K562 (cell line): ENCODE data around the gene ZFYVE1. TPM values are rescaled to one million over a fixed set of nuclear protein-coding genes. Genes with fewer than 3 reads are reported as not detected.

ENCODE experiments used
- ATAC-seq: fragments of 200-7000 bp; cut with Tn5 transposase; 3 replicates; pipeline ENCODE4 v1.9.1; 2020; ENCODE audit warnings: moderate library complexity
- BruUV-seq: library from RNA; stranded (reverse); fragments of 400-500 nt; replicated peaks from 2 replicates; lab custom pipeline; 2021; lab: Mats Ljungman, UMichigan
- CTCF ChIA-PET: fragments of 300-600 bp; formaldehyde crosslinking; extraction: SDS; loops from one replicate; lab custom pipeline; 2021; ENCODE audit warnings: low intra/inter-chr PET ratio; lab: Yijun Ruan, JAX
- POLR2A ChIA-PET: fragments of 300-600, 350-650 bp; sonication (Branson Sonifier 250); formaldehyde crosslinking; extraction: SDS; loops from one replicate; lab custom pipeline; 2021; ENCODE audit warnings: antibody characterized with exemption, inconsistent platforms; lab: Yijun Ruan, JAX
- DNase-seq, 4 experiments: peaks; one replicate each; pipeline versions ENCODE4 v3.0.0 to v3.0.0-alpha.2; 2011 to 2018; ENCODE audit warnings: low spot score in 3 of 4, mixed read lengths in 3 of 4; ENCODE audit errors: extremely low read depth in 1 of 4
- FAIRE-seq: peaks from 2 replicates; lab custom pipeline; 2011; peaks lifted over from hg19 to GRCh38; lab: Jason Lieb, UNC
- H2AFZ ChIP-seq: 2 replicates; pipeline ENCODE4 v1.6.0; 2011; ENCODE audit warnings: low read depth, low read length, control low read depth, inconsistent platforms
- H3K27ac ChIP-seq: fragments of 200-600 bp; 3 replicates; pipeline ENCODE4 v1.8.0; 2011; ENCODE audit warnings: low read depth, mild to moderate bottlenecking, control low read depth, inconsistent platforms, low read length, moderate library complexity, mixed read lengths; ENCODE audit errors: extremely low read depth
- H3K27me3 ChIP-seq, 2 experiments: fragments of 300-600 bp in 1 of 2; 2 replicates in 1 of 2; 3 replicates in 1 of 2; pipeline versions ENCODE4 v1.6.0 to v1.8.0; 2011; ENCODE audit warnings: inconsistent platforms in 2 of 2, low read length in 2 of 2, mild to moderate bottlenecking in 1 of 2, mixed read lengths in 1 of 2, moderate library complexity in 1 of 2; ENCODE audit not compliant: control insufficient read depth in 2 of 2, insufficient read depth in 2 of 2
- H3K36me3 ChIP-seq: fragments of 300-600 bp; 3 replicates; pipeline ENCODE4 v1.8.0; 2011; ENCODE audit warnings: mild to moderate bottlenecking, low read length, inconsistent platforms; ENCODE audit not compliant: control insufficient read depth, insufficient read depth
- H3K4me1 ChIP-seq, 2 experiments: fragments of 200-600 bp in 1 of 2; replicated peaks in 1 of 2; 2 replicates in 1 of 2; 3 replicates in 1 of 2; pipeline versions ENCODE4 v1.5.1 to v1.8.0; 2011; ENCODE audit warnings: inconsistent platforms in 2 of 2, low read length in 2 of 2, mild to moderate bottlenecking in 1 of 2, mixed read lengths in 1 of 2, moderate library complexity in 1 of 2; ENCODE audit not compliant: control insufficient read depth in 2 of 2, insufficient read depth in 2 of 2
- H3K4me2 ChIP-seq: 2 replicates; pipeline ENCODE4 v1.6.1; 2011; ENCODE audit warnings: low read length, control low read depth, inconsistent platforms, mixed read lengths; ENCODE audit not compliant: insufficient read depth
- H3K4me3 ChIP-seq: fragments of 200-600 bp; sonication (generic), shearing (Covaris generic); 2 replicates; pipeline ENCODE4 v1.5.1; 2016; ENCODE audit warnings: control low read depth, inconsistent platforms
- H3K79me2 ChIP-seq: fragments of 200-600 bp; 3 replicates; pipeline ENCODE4 v1.8.0; 2011; ENCODE audit warnings: low read length, inconsistent platforms; ENCODE audit not compliant: control insufficient read depth, insufficient read depth
- H3K9ac ChIP-seq, 2 experiments: 2 replicates each; pipeline versions ENCODE4 v1.6.0 to v1.6.1; 2011; ENCODE audit warnings: low read depth in 2 of 2, low read length in 2 of 2, control low read depth in 1 of 2, inconsistent platforms in 1 of 2, mild to moderate bottlenecking in 1 of 2, mixed read lengths in 1 of 2; ENCODE audit not compliant: insufficient read depth in 1 of 2
- H3K9me1 ChIP-seq: one replicate; pipeline ENCODE4 v1.6.0; 2011; ENCODE audit warnings: inconsistent platforms, mild to moderate bottlenecking, low read length, moderate library complexity; ENCODE audit not compliant: control insufficient read depth, insufficient read depth
- H3K9me3 ChIP-seq: replicated peaks from 2 replicates; pipeline ENCODE4 v1.5.1; 2011; ENCODE audit warnings: low read depth, low read length, inconsistent platforms; ENCODE audit not compliant: control insufficient read depth, insufficient read depth
- H4K20me1 ChIP-seq: replicated peaks from 2 replicates; pipeline ENCODE4 v1.6.1; 2011; ENCODE audit warnings: low read length, inconsistent platforms, mixed read lengths; ENCODE audit not compliant: control insufficient read depth, insufficient read depth
- ATF7 ChIP-seq: fragments of 450-650 bp; IDR thresholded peaks from 2 replicates; pipeline ENCODE4 v1.7.1; 2014; ENCODE audit warnings: mild to moderate bottlenecking, moderate library complexity
- BCOR ChIP-seq: fragments of 450-650 bp; IDR thresholded peaks from 2 replicates; pipeline ENCODE4 v1.6.1; 2016
- CBX2 ChIP-seq: fragments of 200-600 bp; sonication (generic); IDR thresholded peaks from one replicate; pipeline ENCODE4 v1.6.1; 2012; ENCODE audit warnings: mild to moderate bottlenecking, low read length, inconsistent platforms; ENCODE audit not compliant: insufficient read depth, poor library complexity, severe bottlenecking
- CREM ChIP-seq: IDR thresholded peaks from 2 replicates; pipeline ENCODE4 v1.6.1; 2014; ENCODE audit warnings: antibody characterized with exemption, low read depth
- E2F6 ChIP-seq, 2 experiments: IDR thresholded peaks; 2 replicates each; pipeline ENCODE4 v1.6.1; 2011; ENCODE audit warnings: borderline replicate concordance in 1 of 2, control low read depth in 1 of 2, low read depth in 1 of 2, low read length in 1 of 2, mild to moderate bottlenecking in 1 of 2, mixed read lengths in 1 of 2, moderate library complexity in 1 of 2; ENCODE audit not compliant: insufficient read depth in 1 of 2, insufficient read length in 1 of 2, poor library complexity in 1 of 2, severe bottlenecking in 1 of 2; ENCODE audit errors: extremely low read depth in 1 of 2
- FOXJ2 ChIP-seq: fragments of 200-800 bp; sonication (Bioruptor generic); IDR thresholded peaks from 2 replicates; pipeline ENCODE4 v1.6.1; 2016; ENCODE audit warnings: missing genetic modification characterization, missing compliant biosample characterization
- FOXJ3 ChIP-seq: sonication (generic); formaldehyde crosslinking; IDR thresholded peaks from 2 replicates; pipeline ENCODE4 v1.4.0; 2020; ENCODE audit warnings: mild to moderate bottlenecking, missing genetic modification reagents
- HOXB6 ChIP-seq: fragments of 250-450 bp; sonication (Bioruptor Pico); IDR thresholded peaks from 2 replicates; pipeline ENCODE4 v1.5.1; 2022; ENCODE audit warnings: mild to moderate bottlenecking, borderline replicate concordance
- MEF2A ChIP-seq: IDR thresholded peaks from 2 replicates; pipeline ENCODE4 v1.6.1; 2011; ENCODE audit warnings: low read depth, mild to moderate bottlenecking, low read length, moderate library complexity; ENCODE audit not compliant: control insufficient read depth
- MTF1 ChIP-seq: fragments of 250-450 bp; sonication (Bioruptor Pico); IDR thresholded peaks from 2 replicates; pipeline ENCODE4 v1.9.0; 2021; ENCODE audit warnings: moderate library complexity, mild to moderate bottlenecking, inconsistent platforms, borderline replicate concordance
- RAD51 ChIP-seq: fragments of 450-650 bp; IDR thresholded peaks from 2 replicates; pipeline ENCODE4 v1.7.1; 2016; ENCODE audit warnings: low read depth, mild to moderate bottlenecking, borderline replicate concordance
- SFPQ ChIP-seq: fragments of 200-400 bp; formaldehyde crosslinking; IDR thresholded peaks from 2 replicates; pipeline ENCODE4 v1.6.1; 2017; ENCODE audit warnings: mild to moderate bottlenecking, low read depth, low read length, moderate library complexity
- TAL1 ChIP-seq: fragments of 450-650 bp; IDR thresholded peaks from 2 replicates; pipeline ENCODE4 v1.6.1; 2016; ENCODE audit warnings: mild to moderate bottlenecking
- WGBS: fragments of 100-300 bp; shearing (Covaris generic); methylation state at CpG from one replicate; pipeline ENCODE4 v1.1.6; 2016; ENCODE audit warnings: low coverage, mixed read lengths; ENCODE audit not compliant: insufficient coverage; ENCODE audit errors: missing lambda C conversion rate; 5-methylcytosine and 5-hydroxymethylcytosine counted together
- in situ Hi-C: fragments of 300-500 bp; cut with MboI; formaldehyde crosslinking; loops from 4 replicates; pipeline ENCODE4 v1.15.0; 2018; ENCODE audit warnings: inconsistent platforms, mixed read lengths
- intact Hi-C: fragments of 100-400 bp; cut with micrococcal nuclease; formaldehyde crosslinking; loops from 2 replicates; pipeline ENCODE4 v1.14.2; 2022
- polyA plus RNA-seq, 8 experiments: library from polyadenylated mRNA; depleted of rRNA in 4 of 8; stranded (reverse) in 5 of 8; unstranded in 3 of 8; fragments of >200 nt; fragmentation: Nextera tagmentation in 2 of 8; fragmentation: Illumina TruSeq in 1 of 8; extraction: Ambion mirVana in 2 of 8; extraction: Trizol in 1 of 8; gene quantifications; 2 replicates each; pipeline versions ENCODE4 v1.2.1 to v1.2.3, GENCODE V29; 2011 to 2014; ENCODE audit warnings: inconsistent platforms in 1 of 8, missing spikeins in 1 of 8
- total RNA-seq, 7 experiments: library from RNA; depleted of rRNA in 6 of 7; stranded (reverse); fragments of >200 nt in 6 of 7; fragmentation: Illumina TruSeq in 2 of 7; extraction: Trizol in 2 of 7; gene quantifications; 2 replicates each; pipeline versions ENCODE4 v1.2.1 to v1.2.3, GENCODE V29; 2011 to 2021; ENCODE audit warnings: low replicate concordance in 1 of 7
- TF ChIP-seq, protein P1 (sequence below): fragments of 450-650 bp; formaldehyde crosslinking; IDR thresholded peaks from 2 replicates; pipeline ENCODE4 v1.4.0; 2022; ENCODE audit warnings: missing genetic modification characterization
- TF ChIP-seq, protein P2 (sequence below): fragments of 250-450 bp; sonication (Bioruptor Pico); IDR thresholded peaks from 2 replicates; pipeline ENCODE4 v1.5.0; 2020; ENCODE audit warnings: mild to moderate bottlenecking, borderline replicate concordance

Gene ZFYVE1
- total and polyA plus RNA-seq, 9 of the 15 experiments (the other 6 are each of a cell fraction or from before 2014, with no cell fraction given) = 0.62 to 5.5 (median 3.4) TPM

GRCh38 chr14:72946491-72946890 is 80.4 kb downstream of the ZFYVE1 start:
- no peaks in the 10 kb centered on the region; a peak in 2 of 5 replicates for H3K4me1 ChIP-seq
- no peak overlapping the region for H3K9ac ChIP-seq
- intact Hi-C loops = no loop called here
- no TSS peak for BruUV-seq
- H3K27me3 ChIP-seq = no peaks in the 10 kb centered on the region
- FAIRE-seq = no peak
- no peak for DNase-seq
- H3K9me1 ChIP-seq = no peaks in the 10 kb centered on the region
- ChIA-PET POLR2A (interaction anchor here (1.0 kb wide), 1 partner anchor 112 kb away, joined by 3 read pairs; the partner anchor contains the start of gene RBM25), CTCF (no interaction called here)
- 84% methylated on average over 6 of the region's 8 CpGs for WGBS
- in situ Hi-C loops = loop anchor here (5.0 kb wide), 1 partner anchor 434 kb away; no protein-coding TSS in a partner anchor
- no peaks in the 10 kb centered on the region for H3K79me2 ChIP-seq
- no peak overlapping the region for H3K4me2 ChIP-seq
- H4K20me1 ChIP-seq = no peaks in the 10 kb centered on the region
- peaks cover 77% of the 10 kb centered on the region for H3K36me3 ChIP-seq
- no peaks in the 10 kb centered on the region for H3K9me3 ChIP-seq
- H3K4me3 ChIP-seq = no peak overlapping the region
- no peak overlapping the region for H3K27ac ChIP-seq
- no peak overlapping the region for H2AFZ ChIP-seq
- ATAC-seq = no peak
- TF ChIP-seq BCOR = no peak
- TF ChIP-seq FOXJ2 (tag) = no peak
- no peak for TF ChIP-seq E2F6 (IDR thresholded peaks at IDR 0.05; ENCODE audit: borderline replicate concordance in 1 of 2, extremely low read depth in 1 of 2, insufficient read depth in 1 of 2, insufficient read length in 1 of 2, low read depth in 1 of 2, low read length in 1 of 2, poor library complexity in 1 of 2, severe bottlenecking in 1 of 2)
- TF ChIP-seq SFPQ = no peak
- TF ChIP-seq, protein P1, sequence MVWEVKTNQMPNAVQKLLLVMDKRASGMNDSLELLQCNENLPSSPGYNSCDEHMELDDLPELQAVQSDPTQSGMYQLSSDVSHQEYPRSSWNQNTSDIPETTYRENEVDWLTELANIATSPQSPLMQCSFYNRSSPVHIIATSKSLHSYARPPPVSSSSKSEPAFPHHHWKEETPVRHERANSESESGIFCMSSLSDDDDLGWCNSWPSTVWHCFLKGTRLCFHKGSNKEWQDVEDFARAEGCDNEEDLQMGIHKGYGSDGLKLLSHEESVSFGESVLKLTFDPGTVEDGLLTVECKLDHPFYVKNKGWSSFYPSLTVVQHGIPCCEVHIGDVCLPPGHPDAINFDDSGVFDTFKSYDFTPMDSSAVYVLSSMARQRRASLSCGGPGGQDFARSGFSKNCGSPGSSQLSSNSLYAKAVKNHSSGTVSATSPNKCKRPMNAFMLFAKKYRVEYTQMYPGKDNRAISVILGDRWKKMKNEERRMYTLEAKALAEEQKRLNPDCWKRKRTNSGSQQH (CRISPR knock-in tag) = no peak
- TF ChIP-seq RAD51 = no peak
- no peak for TF ChIP-seq CREM
- TF ChIP-seq FOXJ3 = no peak
- TF ChIP-seq, protein P2, sequence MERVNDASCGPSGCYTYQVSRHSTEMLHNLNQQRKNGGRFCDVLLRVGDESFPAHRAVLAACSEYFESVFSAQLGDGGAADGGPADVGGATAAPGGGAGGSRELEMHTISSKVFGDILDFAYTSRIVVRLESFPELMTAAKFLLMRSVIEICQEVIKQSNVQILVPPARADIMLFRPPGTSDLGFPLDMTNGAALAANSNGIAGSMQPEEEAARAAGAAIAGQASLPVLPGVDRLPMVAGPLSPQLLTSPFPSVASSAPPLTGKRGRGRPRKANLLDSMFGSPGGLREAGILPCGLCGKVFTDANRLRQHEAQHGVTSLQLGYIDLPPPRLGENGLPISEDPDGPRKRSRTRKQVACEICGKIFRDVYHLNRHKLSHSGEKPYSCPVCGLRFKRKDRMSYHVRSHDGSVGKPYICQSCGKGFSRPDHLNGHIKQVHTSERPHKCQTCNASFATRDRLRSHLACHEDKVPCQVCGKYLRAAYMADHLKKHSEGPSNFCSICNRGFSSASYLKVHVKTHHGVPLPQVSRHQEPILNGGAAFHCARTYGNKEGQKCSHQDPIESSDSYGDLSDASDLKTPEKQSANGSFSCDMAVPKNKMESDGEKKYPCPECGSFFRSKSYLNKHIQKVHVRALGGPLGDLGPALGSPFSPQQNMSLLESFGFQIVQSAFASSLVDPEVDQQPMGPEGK (CRISPR knock-in tag) = no peak
- TF ChIP-seq HOXB6 = no peak
- no peak for TF ChIP-seq MTF1
- TF ChIP-seq MEF2A = no peak
- no peak for TF ChIP-seq TAL1
- TF ChIP-seq ATF7 = no peak
- TF ChIP-seq CBX2 = no peak
